ENCODE data around the gene SUSD5.

DNA sequence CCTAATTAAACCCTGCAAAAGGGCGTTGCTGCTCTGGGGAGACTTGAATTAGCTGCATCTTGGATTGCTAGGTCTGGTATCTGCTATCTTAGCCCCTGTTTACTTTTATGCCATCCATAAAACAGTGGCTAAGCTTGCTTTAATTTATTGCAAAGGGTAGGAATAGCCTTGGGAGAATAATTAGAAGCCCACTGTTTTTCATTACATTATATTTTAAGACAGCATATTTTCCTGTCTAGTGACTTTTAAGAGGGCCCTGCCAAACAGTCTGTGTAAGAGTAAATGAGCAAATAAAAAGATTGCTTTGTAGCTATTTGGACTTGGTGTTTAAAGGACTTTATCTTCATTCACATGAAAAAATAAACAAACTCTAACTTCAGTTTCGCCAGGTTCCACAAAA is 17.4 kb upstream of the SUSD5 start:
- TF ChIP-seq, protein P1, sequence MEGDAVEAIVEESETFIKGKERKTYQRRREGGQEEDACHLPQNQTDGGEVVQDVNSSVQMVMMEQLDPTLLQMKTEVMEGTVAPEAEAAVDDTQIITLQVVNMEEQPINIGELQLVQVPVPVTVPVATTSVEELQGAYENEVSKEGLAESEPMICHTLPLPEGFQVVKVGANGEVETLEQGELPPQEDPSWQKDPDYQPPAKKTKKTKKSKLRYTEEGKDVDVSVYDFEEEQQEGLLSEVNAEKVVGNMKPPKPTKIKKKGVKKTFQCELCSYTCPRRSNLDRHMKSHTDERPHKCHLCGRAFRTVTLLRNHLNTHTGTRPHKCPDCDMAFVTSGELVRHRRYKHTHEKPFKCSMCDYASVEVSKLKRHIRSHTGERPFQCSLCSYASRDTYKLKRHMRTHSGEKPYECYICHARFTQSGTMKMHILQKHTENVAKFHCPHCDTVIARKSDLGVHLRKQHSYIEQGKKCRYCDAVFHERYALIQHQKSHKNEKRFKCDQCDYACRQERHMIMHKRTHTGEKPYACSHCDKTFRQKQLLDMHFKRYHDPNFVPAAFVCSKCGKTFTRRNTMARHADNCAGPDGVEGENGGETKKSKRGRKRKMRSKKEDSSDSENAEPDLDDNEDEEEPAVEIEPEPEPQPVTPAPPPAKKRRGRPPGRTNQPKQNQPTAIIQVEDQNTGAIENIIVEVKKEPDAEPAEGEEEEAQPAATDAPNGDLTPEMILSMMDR (IDR thresholded peaks at IDR 0.05; ENCODE audit: insufficient read depth, low read length, poor library complexity, severe bottlenecking), result no peak
- TF ChIP-seq EZH2phosphoT487 (conservative IDR thresholded peaks at IDR 0.05; ENCODE audit: low read length), result no peak

Data from SU-DHL-6 (cell line).